B cell (primary cell): ENCODE measurements around the gene PBX1.

ENCODE experiments used
- CTCF ChIP-seq: fragments of 200-600 bp; IDR thresholded peaks from one replicate; pipeline ENCODE4 v1.8.0; 2022; ENCODE audit warnings: antibody characterized with exemption, mild to moderate bottlenecking
- EZH2 ChIP-seq: IDR thresholded peaks from 2 replicates; pipeline ENCODE4 v1.6.1; 2012; ENCODE audit warnings: borderline replicate concordance, low read depth, mild to moderate bottlenecking, moderate library complexity, low read length; ENCODE audit not compliant: insufficient read depth, poor library complexity, severe bottlenecking

GRCh38 chr1:164587617-164588501 lies 28.9 kb downstream of the PBX1 start:
- TF ChIP-seq CTCF (no peak), EZH2 (no peak)
